Fibroblast of gingiva (primary cell): ENCODE data around the gene SCARB2.

Experiments used
- DNase-seq: peaks from one replicate; pipeline ENCODE4 v3.0.0-alpha.2; 2011; ENCODE audit warnings: low read depth

The SCARB2 gene

GRCh38 chr4:76198411-76199237 is 15.0 kb downstream of the SCARB2 start:
- peak; percentile 77 for DNase-seq

- peak; percentile 29 for DNase-seq
These were observed 15.6 kb downstream of the SCARB2 start for GRCh38 chr4:76197971-76198410.

- peak; percentile 52 for DNase-seq
These were observed 16.4 kb downstream of the SCARB2 start for GRCh38 chr4:76197031-76197743.

GRCh38 chr4:76196376-76196775 is 17.2 kb downstream of the SCARB2 start:
- DNase-seq, result no peak

GRCh38 chr4:76195326-76195725 is 18.3 kb downstream of the SCARB2 start:
- DNase-seq, result no peak

- DNase-seq, result peak; percentile 86
These were observed 19.3 kb downstream of the SCARB2 start for GRCh38 chr4:76194325-76194724.

- peak; percentile 26 for DNase-seq
These were observed 21.4 kb downstream of the SCARB2 start for GRCh38 chr4:76192236-76192635.

GRCh38 chr4:76188557-76188956 is 25.1 kb downstream of the SCARB2 start:
- no peak for DNase-seq

GRCh38 chr4:76188149-76188548 is 25.5 kb downstream of the SCARB2 start:
- DNase-seq, result no peak

- DNase-seq, result no peak
These were observed 26.5 kb downstream of the SCARB2 start for GRCh38 chr4:76187152-76187551.

- no peak for DNase-seq
These were observed 31.2 kb downstream of the SCARB2 start for GRCh38 chr4:76182463-76182862.

- DNase-seq, result peak; percentile 67
These were observed 34.0 kb downstream of the SCARB2 start for GRCh38 chr4:76179398-76180318.

GRCh38 chr4:76178296-76178695 is 35.3 kb downstream of the SCARB2 start:
- no peak for DNase-seq

GRCh38 chr4:76177709-76178108 is 35.9 kb downstream of the SCARB2 start:
- DNase-seq, result no peak

GRCh38 chr4:76175336-76175735 is 38.3 kb downstream of the SCARB2 start:
- no peak for DNase-seq

- DNase-seq, result no peak
These were observed 39.4 kb downstream of the SCARB2 start for GRCh38 chr4:76174216-76174615.

GRCh38 chr4:76168688-76169087 is 44.9 kb downstream of the SCARB2 start:
- no peak for DNase-seq

- no peak for DNase-seq
These were observed 47.1 kb downstream of the SCARB2 start for GRCh38 chr4:76166480-76166879.

GRCh38 chr4:76160355-76160754 is 53.3 kb downstream of the SCARB2 start:
- DNase-seq, result no peak

- DNase-seq, result no peak
These were observed 57.0 kb downstream of the SCARB2 start for GRCh38 chr4:76156635-76157034.

- no peak for DNase-seq
These were observed 57.6 kb downstream of the SCARB2 start for GRCh38 chr4:76155979-76156378.

- no peak for DNase-seq
These were observed 60.3 kb downstream of the SCARB2 start for GRCh38 chr4:76153356-76153755.
